Activated CD8-positive, alpha-beta memory T cell treated with anti-CD3 and anti-CD28 coated beads, Interleukin-2, amount 50 U/mL, for 24 hours (primary cell): Measurements from ENCODE around the gene NOL4L.
A peak's percentile ranks its signal among the peaks of the same experiment; 100 is the strongest.

Experiments
- DNase-seq: peaks from one replicate; pipeline ENCODE4 v3.0.0-alpha.2; 2020; ENCODE audit errors: extremely low read depth

The NOL4L gene

GRCh38 chr20:32539817-32540675 is 45.1 kb downstream of the NOL4L start:
- DNase-seq, result peak; percentile 55

GRCh38 chr20:32539026-32539816 is 45.9 kb downstream of the NOL4L start:
- no peak for DNase-seq

GRCh38 chr20:32538526-32538939 is 46.6 kb downstream of the NOL4L start:
- no peak for DNase-seq

- no peak for DNase-seq
Observed at GRCh38 chr20:32537657-32538525, 47.2 kb downstream of the NOL4L start.

GRCh38 chr20:32536851-32537656 is 48.1 kb downstream of the NOL4L start:
- DNase-seq, result no peak

GRCh38 chr20:32535953-32536823 is 48.9 kb downstream of the NOL4L start:
- DNase-seq, result no peak

GRCh38 chr20:32535316-32535952 is 49.7 kb downstream of the NOL4L start:
- no peak for DNase-seq

GRCh38 chr20:32534661-32535240 is 50.4 kb downstream of the NOL4L start:
- no peak for DNase-seq

GRCh38 chr20:32533732-32534131 is 51.4 kb downstream of the NOL4L start:
- no peak for DNase-seq

- no peak for DNase-seq
Observed at GRCh38 chr20:32532246-32532645, 52.9 kb downstream of the NOL4L start.

- DNase-seq, result no peak
Observed at GRCh38 chr20:32528905-32529670, 56.0 kb downstream of the NOL4L start.

GRCh38 chr20:32528171-32528891 is 56.8 kb downstream of the NOL4L start:
- no peak for DNase-seq

- DNase-seq, result no peak
Observed at GRCh38 chr20:32527447-32528055, 57.6 kb downstream of the NOL4L start.

GRCh38 chr20:32527052-32527446 is 58.1 kb downstream of the NOL4L start:
- DNase-seq, result no peak

- DNase-seq, result no peak
Observed at GRCh38 chr20:32526541-32526940, 58.6 kb downstream of the NOL4L start.

GRCh38 chr20:32526125-32526524 is 59.0 kb downstream of the NOL4L start:
- DNase-seq, result no peak

- DNase-seq, result no peak
Observed at GRCh38 chr20:32524829-32525501, 60.2 kb downstream of the NOL4L start.
